ENCODE results near the gene PTPRJ.

DNA sequence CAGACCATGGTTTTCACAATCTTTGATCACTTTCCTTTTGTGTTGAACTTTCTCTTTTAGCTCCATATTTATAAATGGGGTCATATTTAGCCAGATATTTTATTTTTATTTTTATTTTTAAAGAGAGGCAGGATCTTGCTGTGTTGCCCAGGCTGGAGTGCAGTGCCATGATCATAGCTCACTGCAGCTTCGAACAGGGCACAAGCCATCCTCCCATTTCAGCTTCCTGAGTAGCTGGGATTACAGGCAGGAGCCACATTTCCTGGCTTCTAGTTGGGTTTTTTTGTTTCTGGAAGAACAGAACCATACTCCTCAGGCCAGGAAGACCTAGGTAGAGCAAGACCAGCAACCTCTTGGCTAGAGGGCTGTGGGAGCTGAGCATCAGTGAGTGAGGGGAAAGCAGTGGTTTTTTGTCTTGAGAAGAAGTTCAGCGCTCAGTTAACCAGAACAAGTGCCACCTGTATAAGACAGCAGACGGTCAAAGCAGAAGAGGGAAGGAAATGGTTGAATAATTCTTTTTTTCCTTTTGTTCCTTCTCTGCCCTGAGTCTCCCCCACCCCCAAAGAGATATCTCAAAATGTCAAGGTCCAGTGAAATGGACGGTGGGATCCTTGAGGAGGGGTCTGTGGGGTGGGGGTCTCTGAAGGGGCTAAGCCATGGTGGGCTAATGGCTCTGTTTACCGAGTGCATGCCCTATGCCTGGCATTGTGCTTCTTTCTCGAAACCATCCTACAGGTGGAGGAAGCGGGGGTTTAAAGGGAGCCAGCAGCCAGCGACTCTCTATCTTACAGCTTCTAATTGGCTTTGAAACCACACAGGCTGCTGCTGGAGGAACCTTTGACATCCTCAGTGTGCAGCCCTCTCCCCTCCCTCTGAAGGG is 63.0 kb downstream of the PTPRJ start:
- TF ChIP-seq POLR2A (IDR thresholded peaks at IDR 0.05; ENCODE audit: low read depth, low read length) (no peak), POLR2AphosphoS5 (IDR thresholded peaks at IDR 0.05; ENCODE audit: insufficient read depth, low read depth, low read length) (no peak), JUN (IDR thresholded peaks at IDR 0.05; ENCODE audit: borderline replicate concordance, insufficient read depth, insufficient read length, low read depth) (no peak), EZH2 (IDR thresholded peaks at IDR 0.05; ENCODE audit: borderline replicate concordance, low read depth, low read length, severe bottlenecking) (no peak), MYC (IDR thresholded peaks at IDR 0.05; ENCODE audit: low read depth, low read length) (no peak), GATA2 (IDR thresholded peaks at IDR 0.05; ENCODE audit: insufficient read depth, insufficient read length, low read depth, low read length) (no peak)
- TF ChIP-seq, protein P1, sequence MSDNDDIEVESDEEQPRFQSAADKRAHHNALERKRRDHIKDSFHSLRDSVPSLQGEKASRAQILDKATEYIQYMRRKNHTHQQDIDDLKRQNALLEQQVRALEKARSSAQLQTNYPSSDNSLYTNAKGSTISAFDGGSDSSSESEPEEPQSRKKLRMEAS (IDR thresholded peaks at IDR 0.05; ENCODE audit: insufficient read depth, insufficient read length): no peak
- TF ChIP-seq, protein P2, sequence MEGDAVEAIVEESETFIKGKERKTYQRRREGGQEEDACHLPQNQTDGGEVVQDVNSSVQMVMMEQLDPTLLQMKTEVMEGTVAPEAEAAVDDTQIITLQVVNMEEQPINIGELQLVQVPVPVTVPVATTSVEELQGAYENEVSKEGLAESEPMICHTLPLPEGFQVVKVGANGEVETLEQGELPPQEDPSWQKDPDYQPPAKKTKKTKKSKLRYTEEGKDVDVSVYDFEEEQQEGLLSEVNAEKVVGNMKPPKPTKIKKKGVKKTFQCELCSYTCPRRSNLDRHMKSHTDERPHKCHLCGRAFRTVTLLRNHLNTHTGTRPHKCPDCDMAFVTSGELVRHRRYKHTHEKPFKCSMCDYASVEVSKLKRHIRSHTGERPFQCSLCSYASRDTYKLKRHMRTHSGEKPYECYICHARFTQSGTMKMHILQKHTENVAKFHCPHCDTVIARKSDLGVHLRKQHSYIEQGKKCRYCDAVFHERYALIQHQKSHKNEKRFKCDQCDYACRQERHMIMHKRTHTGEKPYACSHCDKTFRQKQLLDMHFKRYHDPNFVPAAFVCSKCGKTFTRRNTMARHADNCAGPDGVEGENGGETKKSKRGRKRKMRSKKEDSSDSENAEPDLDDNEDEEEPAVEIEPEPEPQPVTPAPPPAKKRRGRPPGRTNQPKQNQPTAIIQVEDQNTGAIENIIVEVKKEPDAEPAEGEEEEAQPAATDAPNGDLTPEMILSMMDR (IDR thresholded peaks at IDR 0.05; ENCODE audit: extremely low read depth in 1 of 2, insufficient read depth in 1 of 2, low read depth in 1 of 2, low read length in 2 of 2): no peak

Data from endothelial cell of umbilical vein (primary cell).